Activated CD4-positive, alpha-beta memory T cell treated with anti-CD3 and anti-CD28 coated beads, Interleukin-2, amount 10 ng/mL, durations not matched to agents 7 days and 5 days (primary cell): ENCODE data around the gene LMO4. TPM values are rescaled to one million over a fixed set of nuclear protein-coding genes. Genes with fewer than 3 reads are reported as not detected.

Experiments
- CTCF ChIA-PET: fragments of 350-600 bp; sonication (Branson Sonifier 250); formaldehyde crosslinking; loops from one replicate; lab custom pipeline; 2021; ENCODE audit warnings: antibody characterized with exemption, inconsistent platforms; lab: Charles Lee
- POLR2A ChIA-PET: fragments of 350-600 bp; sonication (Branson Sonifier 250); formaldehyde crosslinking; loops from one replicate; lab custom pipeline; 2021; ENCODE audit warnings: antibody characterized with exemption; lab: Charles Lee
- DNase-seq: peaks from one replicate; pipeline ENCODE4 v3.0.0-alpha.2; 2020
- H3K27ac Mint-ChIP-seq: one replicate; pipeline ENCODE4 v1.8.0; 2021; ENCODE audit warnings: mild to moderate bottlenecking, mixed read lengths
- H3K27me3 Mint-ChIP-seq: one replicate; pipeline ENCODE4 v1.8.0; 2021; ENCODE audit warnings: mixed read lengths
- H3K36me3 Mint-ChIP-seq: one replicate; pipeline ENCODE4 v1.8.0; 2021; ENCODE audit warnings: low read depth, mixed read lengths
- H3K4me1 Mint-ChIP-seq: one replicate; pipeline ENCODE4 v1.8.0; 2021; ENCODE audit warnings: mixed read lengths
- H3K4me3 Mint-ChIP-seq: one replicate; pipeline ENCODE4 v1.8.0; 2021; ENCODE audit warnings: mild to moderate bottlenecking, mixed read lengths
- H3K9me3 Mint-ChIP-seq: one replicate; pipeline ENCODE4 v1.8.0; 2021; ENCODE audit warnings: mixed read lengths
- total RNA-seq, 2 experiments: library from RNA; stranded (reverse); gene quantifications; one replicate each; pipeline ENCODE4 v1.2.3, GENCODE V29; 2021

Gene LMO4
- total RNA-seq, 2 experiments from 2014 or later = 52.8 to 54.3 TPM

DNA sequence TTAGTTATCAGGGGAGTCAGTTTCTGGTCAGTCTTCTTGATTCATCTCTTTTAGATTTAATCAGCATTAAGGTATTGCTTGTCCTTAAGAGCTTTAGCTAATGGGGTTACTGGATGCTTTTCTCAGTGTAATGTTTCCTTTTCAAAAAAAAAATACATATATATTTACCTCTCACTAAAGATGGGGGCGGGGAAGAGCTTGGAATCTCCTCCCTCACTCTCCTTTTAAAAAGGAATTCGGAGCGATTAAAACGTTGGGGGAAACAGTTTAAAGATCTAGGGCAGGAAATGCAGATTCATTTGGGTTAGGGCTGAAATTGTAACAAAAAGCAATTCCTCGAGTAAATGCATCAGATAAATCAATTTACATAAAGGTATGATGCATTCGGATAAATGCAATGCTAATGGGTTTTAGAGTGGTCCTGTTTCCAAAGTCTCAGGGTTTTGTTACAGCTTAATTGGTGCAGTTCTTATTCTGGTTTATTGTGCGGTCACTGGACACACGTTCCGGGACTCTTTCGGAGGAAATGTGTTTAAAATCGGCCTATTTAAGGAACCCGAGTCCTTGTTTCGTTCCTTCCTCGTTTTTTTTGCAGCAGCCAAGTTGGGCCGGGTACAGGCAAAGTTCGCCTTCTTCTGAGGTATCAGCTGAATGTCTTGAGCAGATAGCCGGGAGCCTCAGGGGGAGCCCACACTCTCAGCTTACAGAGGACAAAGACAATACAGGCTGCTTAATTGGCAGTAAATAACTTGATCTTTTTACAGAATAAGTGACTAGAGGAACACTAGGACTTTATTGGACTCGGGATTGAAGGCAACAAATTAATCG lies 1.6 kb downstream of the LMO4 start:
- Mint-ChIP-seq H3K4me1 (peaks cover 41% of the 10 kb centered on the region), H3K4me3 (peak overlapping the region; percentile 89), H3K9me3 (no peaks in the 10 kb centered on the region), H3K27me3 (peaks cover 2% of the 10 kb centered on the region), H3K27ac (peak overlapping the region; percentile 88), H3K36me3 (peaks cover 37% of the 10 kb centered on the region)
- ChIA-PET POLR2A (interaction anchor here (0.6 to 3.8 kb wide), 10 partner anchors 10 to 1355 kb away, joined by 3 to 31 read pairs (median 4); partner anchors contain the start of genes HS2ST1, PKN2, SELENOF and SH3GLB1), CTCF (interaction anchor here (0.6 to 1.2 kb wide), 7 partner anchors 8 to 627 kb away, joined by 3 to 5 read pairs (median 3); no protein-coding TSS in a partner anchor)
- peak; percentile 33 for DNase-seq

DNA sequence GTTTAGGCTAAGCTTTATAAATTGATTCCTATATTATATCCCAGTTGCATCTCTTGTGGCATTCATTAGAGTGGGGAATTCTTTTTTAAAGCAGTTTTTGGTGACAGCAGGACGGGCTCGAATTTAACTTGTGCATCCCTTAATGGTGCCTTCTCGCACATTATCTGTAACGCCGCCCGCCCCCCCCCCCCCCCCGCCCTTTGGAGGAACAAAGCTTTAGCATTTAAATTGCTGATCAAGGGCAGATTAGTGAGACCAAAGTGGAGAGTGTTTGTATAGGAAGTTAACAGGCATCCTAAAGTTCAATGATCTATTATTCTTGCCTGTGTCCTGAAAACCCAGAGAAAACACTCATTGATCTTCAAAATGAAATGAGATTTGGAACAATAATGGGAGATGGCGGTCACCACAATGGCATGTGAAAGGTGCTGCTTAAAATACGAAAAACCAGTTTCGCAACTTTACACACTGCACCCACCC lies 2.2 kb downstream of the LMO4 start:
- no peak for DNase-seq
- POLR2A ChIA-PET = interaction anchor here (0.9 to 3.8 kb wide), 11 partner anchors 9 to 1354 kb away, joined by 3 to 31 read pairs (median 5); partner anchors contain the start of genes PKN2 and SH3GLB1
- no peaks in the 10 kb centered on the region for H3K27me3 Mint-ChIP-seq
- H3K4me1 Mint-ChIP-seq = peaks cover 45% of the 10 kb centered on the region
- CTCF ChIA-PET = interaction anchor here (1.0 to 1.2 kb wide), 2 partner anchors 623 kb away, joined by 3 to 4 read pairs; no protein-coding TSS in a partner anchor
- H3K36me3 Mint-ChIP-seq = peaks cover 38% of the 10 kb centered on the region
- peak overlapping the region; percentile 89 for H3K4me3 Mint-ChIP-seq
- peak overlapping the region; percentile 88 for H3K27ac Mint-ChIP-seq
- no peaks in the 10 kb centered on the region for H3K9me3 Mint-ChIP-seq

- Mint-ChIP-seq H3K27me3 (no peaks in the 10 kb centered on the region), H3K27ac (peak overlapping the region; percentile 88), H3K4me3 (peak overlapping the region; percentile 89), H3K4me1 (peaks cover 48% of the 10 kb centered on the region), H3K9me3 (no peaks in the 10 kb centered on the region), H3K36me3 (peaks cover 43% of the 10 kb centered on the region)
- ChIA-PET POLR2A (interaction anchor here (0.7 to 3.1 kb wide), 8 partner anchors 8 to 1354 kb away, joined by 3 to 17 read pairs (median 6); partner anchors contain the start of gene SH3GLB1), CTCF (interaction anchor here (0.8 to 1.2 kb wide), 2 partner anchors 72 to 622 kb away, joined by 3 read pairs; no protein-coding TSS in a partner anchor)
- DNase-seq = peak; percentile 82
These were observed 2.9 kb downstream of the LMO4 start for GRCh38 chr1:87331365-87332241.

DNA sequence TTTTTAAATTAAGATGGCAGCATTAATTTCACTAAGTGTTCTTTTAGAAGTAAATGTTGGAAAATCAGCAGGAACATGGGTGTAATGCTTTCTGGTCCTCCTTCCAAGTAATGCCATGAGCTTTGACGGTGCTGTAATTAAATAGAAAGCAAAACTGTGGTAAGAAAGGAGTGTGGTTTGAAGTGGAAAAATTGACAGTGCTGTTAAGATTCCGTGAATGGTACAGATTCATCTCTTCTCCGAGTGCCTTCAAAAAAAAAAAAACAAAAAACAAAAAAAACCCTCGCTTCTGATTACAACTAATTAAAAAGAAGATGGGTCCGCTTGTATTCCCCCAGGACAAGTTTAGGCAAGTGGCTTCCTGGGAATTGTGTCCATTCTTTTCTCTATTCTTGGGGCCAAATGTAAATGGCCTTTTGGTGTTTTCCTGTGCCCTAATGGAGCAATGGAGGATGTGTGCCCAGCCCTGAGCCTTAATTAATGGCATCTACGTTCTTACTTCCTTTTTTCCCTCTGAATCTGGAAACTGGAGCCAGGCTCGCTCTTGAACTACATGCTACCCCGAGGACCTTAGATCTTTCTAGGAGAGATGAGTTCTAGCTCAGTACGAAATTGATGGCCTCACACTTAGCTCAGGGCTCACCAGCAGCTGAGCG lies 5.1 kb downstream of the LMO4 start:
- H3K4me1 Mint-ChIP-seq = peaks cover 61% of the 10 kb centered on the region
- ChIA-PET CTCF (interaction anchor here (1.2 to 2.4 kb wide), 4 partner anchors 8 to 357 kb away, joined by 3 to 14 read pairs (median 6); no protein-coding TSS in a partner anchor), POLR2A (interaction anchor here (0.9 to 3.9 kb wide), 7 partner anchors 47 to 629 kb away, joined by 3 to 52 read pairs (median 5); partner anchors contain the start of genes HS2ST1, SELENOF and SH3GLB1)
- no peaks in the 10 kb centered on the region for H3K9me3 Mint-ChIP-seq
- no peak for DNase-seq
- H3K4me3 Mint-ChIP-seq = peak overlapping the region; percentile 89
- H3K36me3 Mint-ChIP-seq = peaks cover 63% of the 10 kb centered on the region
- H3K27ac Mint-ChIP-seq = peak overlapping the region; percentile 88
- no peaks in the 10 kb centered on the region for H3K27me3 Mint-ChIP-seq

DNA sequence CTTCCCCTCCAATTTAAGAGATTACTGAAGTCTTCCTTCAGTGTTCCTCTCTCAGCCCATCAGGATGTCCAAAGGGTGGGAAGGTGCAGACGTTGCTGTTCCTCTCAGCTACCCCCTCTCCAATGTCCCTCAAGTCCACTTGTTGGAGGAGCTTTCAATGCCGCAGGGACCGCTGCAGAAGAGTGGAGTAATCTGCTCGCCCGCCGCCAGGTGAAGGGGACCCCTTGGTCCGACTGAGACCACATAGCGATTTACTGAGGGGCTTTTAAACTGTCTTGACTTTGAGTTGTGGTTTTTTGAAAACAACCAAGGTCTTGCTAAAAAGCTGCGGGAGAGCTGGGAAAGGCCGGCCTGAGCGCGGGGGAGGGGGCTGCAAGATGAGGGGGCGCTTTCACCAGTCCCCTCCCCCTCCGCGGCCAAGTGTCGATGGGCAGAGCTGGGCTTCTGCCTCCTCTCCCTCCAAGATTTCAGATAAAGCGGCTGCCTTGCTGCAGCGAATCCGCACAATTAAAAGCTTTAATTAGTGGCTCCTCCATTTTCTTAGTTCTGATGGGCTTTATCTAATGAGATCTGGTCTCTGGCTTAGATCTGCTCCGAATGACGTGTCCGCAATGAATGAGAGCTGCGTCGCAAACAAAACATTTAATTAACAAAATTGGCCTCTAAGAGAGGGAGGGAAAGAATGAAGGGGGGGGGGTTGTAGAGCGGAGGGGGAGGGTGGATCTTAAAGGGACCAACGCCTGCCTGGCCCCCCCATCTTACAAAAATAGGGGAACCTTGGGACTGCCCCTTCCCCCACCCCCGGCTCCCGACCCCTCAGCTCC lies 5.9 kb downstream of the LMO4 start:
- POLR2A ChIA-PET = interaction anchor here (0.9 to 3.9 kb wide), 12 partner anchors 8 to 630 kb away, joined by 3 to 52 read pairs (median 5); partner anchors contain the start of genes HS2ST1, SELENOF and SH3GLB1
- Mint-ChIP-seq H3K4me1 (peaks cover 62% of the 10 kb centered on the region), H3K27me3 (no peaks in the 10 kb centered on the region), H3K4me3 (peak overlapping the region; percentile 89), H3K27ac (peak overlapping the region; percentile 88), H3K36me3 (peaks cover 67% of the 10 kb centered on the region), H3K9me3 (no peaks in the 10 kb centered on the region)
- no peak for DNase-seq
- CTCF ChIA-PET = interaction anchor here (1.2 to 2.4 kb wide), 4 partner anchors 9 to 356 kb away, joined by 3 to 14 read pairs (median 6); no protein-coding TSS in a partner anchor

DNA sequence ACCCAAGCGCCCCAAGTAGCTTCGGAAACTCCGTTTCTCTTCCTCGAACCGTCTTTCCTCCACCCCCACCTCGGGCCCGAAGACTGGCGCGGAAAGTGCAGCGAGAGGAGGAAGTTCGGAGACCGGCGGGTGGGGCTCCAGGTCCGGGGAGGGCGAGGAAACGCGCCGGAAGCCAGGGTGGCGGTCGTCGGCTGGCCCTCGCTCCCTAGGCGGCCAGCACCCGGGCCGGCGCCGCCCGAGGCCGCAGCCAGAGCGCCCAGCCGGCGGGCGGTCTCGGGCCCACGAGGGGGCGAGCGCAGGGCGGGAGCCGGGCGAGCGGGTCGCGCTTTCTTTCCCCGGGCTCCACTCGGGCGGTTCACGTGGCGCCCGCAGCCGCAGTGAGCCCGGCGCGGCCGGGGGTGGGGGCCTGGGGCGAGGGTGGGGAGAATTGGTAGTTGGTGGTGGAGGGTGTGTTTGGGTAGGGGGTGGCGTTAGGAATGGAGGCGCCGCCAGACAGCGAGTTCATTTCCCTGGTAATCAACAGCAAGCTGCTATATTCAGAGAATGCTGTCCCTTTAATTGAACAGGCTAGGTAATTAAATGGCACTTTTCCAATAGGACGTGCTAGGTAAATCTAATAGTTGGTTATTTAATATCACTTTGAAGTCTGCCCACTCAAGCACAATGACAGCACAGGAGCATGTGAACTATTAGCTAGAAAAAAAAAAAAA lies 6.7 kb downstream of the LMO4 start:
- POLR2A ChIA-PET = interaction anchor here (0.7 to 3.9 kb wide), 13 partner anchors 7 to 631 kb away, joined by 3 to 52 read pairs (median 5); partner anchors contain the start of gene SH3GLB1
- peak; percentile 77 for DNase-seq
- peak overlapping the region; percentile 88 for H3K27ac Mint-ChIP-seq
- H3K4me3 Mint-ChIP-seq = peak overlapping the region; percentile 89
- peaks cover 72% of the 10 kb centered on the region for H3K36me3 Mint-ChIP-seq
- CTCF ChIA-PET = interaction anchor here (0.9 to 2.4 kb wide), 10 partner anchors 9 to 1348 kb away, joined by 3 to 14 read pairs (median 4); no protein-coding TSS in a partner anchor
- peaks cover 62% of the 10 kb centered on the region for H3K4me1 Mint-ChIP-seq
- no peaks in the 10 kb centered on the region for H3K27me3 Mint-ChIP-seq
- no peaks in the 10 kb centered on the region for H3K9me3 Mint-ChIP-seq

DNA sequence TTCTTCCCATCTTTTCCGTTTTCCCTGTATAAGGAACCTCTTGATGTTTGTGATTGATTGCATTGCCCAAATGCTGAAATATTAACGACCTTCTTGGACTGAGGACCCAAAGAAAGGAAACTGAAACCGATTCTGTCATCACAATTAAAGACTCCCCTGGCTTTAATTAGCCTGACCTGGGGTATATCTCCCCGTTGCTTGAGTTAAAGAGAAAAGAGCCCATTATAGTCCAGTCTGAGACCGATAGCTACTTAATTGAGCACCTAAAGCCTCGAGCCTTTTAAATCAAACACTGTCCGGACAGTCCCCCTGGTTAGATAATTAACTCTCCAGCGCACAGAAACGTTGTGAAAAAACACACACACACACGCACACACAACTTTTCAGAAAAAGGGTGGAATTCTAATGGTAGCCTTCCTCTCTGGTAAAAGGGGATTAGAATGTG lies 8.0 kb downstream of the LMO4 start:
- CTCF ChIA-PET = interaction anchor here (1.3 kb wide), 2 partner anchors 115 to 617 kb away, joined by 3 to 5 read pairs; no protein-coding TSS in a partner anchor
- Mint-ChIP-seq H3K4me3 (peak overlapping the region; percentile 12), H3K27me3 (no peaks in the 10 kb centered on the region), H3K4me1 (peaks cover 65% of the 10 kb centered on the region), H3K36me3 (peaks cover 84% of the 10 kb centered on the region), H3K9me3 (no peaks in the 10 kb centered on the region), H3K27ac (peak overlapping the region; percentile 2)
- no peak for DNase-seq
- POLR2A ChIA-PET = interaction anchor here (0.9 to 3.9 kb wide), 5 partner anchors 9 to 113 kb away, joined by 3 to 52 read pairs (median 16); no protein-coding TSS in a partner anchor

GRCh38 chr1:87337606-87338005 lies 8.9 kb downstream of the LMO4 start:
- peaks cover 85% of the 10 kb centered on the region for H3K36me3 Mint-ChIP-seq
- CTCF ChIA-PET = no interaction called here

GRCh38 chr1:87338566-87338965 lies 9.9 kb downstream of the LMO4 start:
- ChIA-PET POLR2A (interaction anchor here (1.0 kb wide), 1 partner anchor 9 kb away, joined by 3 read pairs; no protein-coding TSS in a partner anchor), CTCF (interaction anchor here (0.6 kb wide), 1 partner anchor 9 kb away, joined by 3 read pairs; no protein-coding TSS in a partner anchor)
- H3K4me1 Mint-ChIP-seq = peaks cover 51% of the 10 kb centered on the region
- no peak overlapping the region for H3K4me3 Mint-ChIP-seq
- no peak overlapping the region for H3K27ac Mint-ChIP-seq
- DNase-seq = no peak
- H3K27me3 Mint-ChIP-seq = no peaks in the 10 kb centered on the region
- H3K9me3 Mint-ChIP-seq = no peaks in the 10 kb centered on the region
- H3K36me3 Mint-ChIP-seq = peaks cover 85% of the 10 kb centered on the region

More at GRCh38 chr1:87337606-87338005, 8.9 kb downstream of the LMO4 start:
- H3K9me3 Mint-ChIP-seq = no peaks in the 10 kb centered on the region
- POLR2A ChIA-PET = no interaction called here
- no peak overlapping the region for H3K27ac Mint-ChIP-seq
- peaks cover 60% of the 10 kb centered on the region for H3K4me1 Mint-ChIP-seq
- H3K4me3 Mint-ChIP-seq = no peak overlapping the region
- DNase-seq = no peak
- no peaks in the 10 kb centered on the region for H3K27me3 Mint-ChIP-seq

DNA sequence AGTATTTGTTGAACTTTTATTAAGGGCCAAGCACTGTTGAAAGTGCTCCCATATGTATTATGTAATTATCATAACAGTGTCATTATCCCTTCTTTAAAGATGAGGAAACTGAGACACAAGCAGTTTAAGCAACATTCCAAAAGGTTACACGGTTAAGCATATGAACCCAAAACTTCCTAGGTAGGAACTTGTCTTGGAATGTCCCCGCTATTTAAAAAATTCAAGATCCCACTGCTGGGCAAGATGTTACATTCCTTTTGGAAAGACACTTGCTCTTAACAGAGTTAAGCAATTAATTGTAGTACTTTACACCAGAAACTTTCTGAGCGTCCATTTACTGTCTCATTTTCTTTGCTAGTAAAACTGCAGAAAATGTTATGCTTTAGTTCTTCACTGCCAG lies 15.6 kb downstream of the LMO4 start:
- DNase-seq = no peak
- ChIA-PET CTCF (no interaction called here), POLR2A (interaction anchor here (5.1 kb wide), 1 partner anchor 9 kb away, joined by 33 read pairs; no protein-coding TSS in a partner anchor)

More for the DNA sequence above, 15.6 kb downstream of the LMO4 start:
- Mint-ChIP-seq H3K4me1 (peaks cover 9% of the 10 kb centered on the region), H3K4me3 (no peak overlapping the region), H3K27ac (no peak overlapping the region), H3K36me3 (peaks cover 72% of the 10 kb centered on the region), H3K9me3 (no peaks in the 10 kb centered on the region), H3K27me3 (no peaks in the 10 kb centered on the region)
